H7 (cell line): ENCODE measurements around the gene RNF227. TPM values are rescaled to one million over a fixed set of nuclear protein-coding genes. Genes with fewer than 3 reads are reported as not detected.

Source experiments
- DNase-seq: peaks from one replicate; pipeline ENCODE4 v3.0.0; 2012
- H3K27me3 ChIP-seq: 2 replicates; pipeline ENCODE4 v1.6.0; 2011; ENCODE audit warnings: mild to moderate bottlenecking, low read length; ENCODE audit not compliant: control insufficient read depth, insufficient read depth
- H3K36me3 ChIP-seq: replicated peaks from 2 replicates; pipeline ENCODE4 v1.5.1; 2011; ENCODE audit warnings: low read length; ENCODE audit not compliant: control insufficient read depth, insufficient read depth
- H3K4me3 ChIP-seq: 2 replicates; pipeline ENCODE4 v1.5.1; 2011; ENCODE audit warnings: low read depth, mild to moderate bottlenecking, control low read depth, low read length, moderate library complexity; ENCODE audit not compliant: insufficient read depth
- total RNA-seq: library from RNA; depleted of rRNA; stranded (reverse); fragments of >200 nt; shearing (Covaris generic); gene quantifications from 2 replicates; pipeline ENCODE4 v1.2.3, GENCODE V29; 2014

Gene RNF227
- total RNA-seq, 1 experiment from 2014 or later, result 0.17 TPM

DNA sequence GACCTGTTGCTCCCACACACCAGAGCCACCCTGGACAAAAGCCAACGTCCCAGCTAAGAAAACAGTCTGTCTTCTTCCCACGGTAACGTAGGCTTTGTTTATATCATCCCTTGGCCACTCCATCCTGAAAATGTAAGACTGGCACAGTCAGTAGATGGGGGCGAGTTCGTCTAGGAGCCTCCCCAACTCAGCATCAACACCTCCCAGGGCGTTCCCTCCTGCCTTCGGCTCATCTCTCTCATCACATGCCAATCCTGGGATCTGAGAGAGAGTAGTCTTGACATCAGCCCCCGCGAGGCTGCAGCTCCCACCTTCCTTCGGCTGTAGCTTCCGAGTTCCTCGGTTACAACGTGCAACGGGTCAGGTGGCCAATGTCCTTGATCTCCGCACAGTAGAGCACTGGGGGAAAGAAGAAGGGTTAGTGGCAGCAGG is 894 bp downstream of the RNF227 start:
- peaks cover 40% of the 10 kb centered on the region for H3K27me3 ChIP-seq
- DNase-seq, result no peak
- no peaks in the 10 kb centered on the region for H3K36me3 ChIP-seq
- H3K4me3 ChIP-seq, result peak overlapping the region; percentile 58

DNA sequence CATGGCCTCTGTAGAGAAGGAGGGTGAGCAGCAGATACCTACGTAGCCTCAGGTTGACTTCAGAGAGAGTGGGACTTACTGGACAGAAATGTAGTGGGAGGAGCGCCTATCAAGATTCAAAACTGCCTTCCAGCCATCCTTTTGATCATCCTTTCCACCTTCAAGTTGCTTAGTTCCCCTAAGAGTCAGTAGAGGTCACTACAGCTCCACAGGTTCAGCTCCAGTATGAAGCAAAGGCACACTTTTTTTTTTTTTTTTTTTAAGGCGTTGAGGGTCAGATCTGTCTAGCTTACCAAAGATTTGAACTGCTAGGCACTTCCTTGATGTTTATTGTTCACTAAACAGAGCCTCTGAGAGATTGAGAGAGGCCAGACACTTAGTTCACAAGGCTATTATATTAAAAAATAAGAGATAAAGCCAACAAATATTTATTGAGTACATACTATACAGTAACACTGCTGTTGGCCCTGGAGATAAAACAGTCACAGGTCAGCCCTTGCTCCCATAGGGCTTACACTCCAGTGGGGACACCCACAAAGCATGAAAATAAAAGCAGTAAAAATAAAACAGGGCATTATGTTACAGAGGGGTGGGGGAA is 3.1 kb downstream of the RNF227 start:
- H3K27me3 ChIP-seq, result peaks cover 31% of the 10 kb centered on the region
- no peaks in the 10 kb centered on the region for H3K36me3 ChIP-seq
- H3K4me3 ChIP-seq, result no peak overlapping the region
- DNase-seq, result peak; percentile 82

DNA sequence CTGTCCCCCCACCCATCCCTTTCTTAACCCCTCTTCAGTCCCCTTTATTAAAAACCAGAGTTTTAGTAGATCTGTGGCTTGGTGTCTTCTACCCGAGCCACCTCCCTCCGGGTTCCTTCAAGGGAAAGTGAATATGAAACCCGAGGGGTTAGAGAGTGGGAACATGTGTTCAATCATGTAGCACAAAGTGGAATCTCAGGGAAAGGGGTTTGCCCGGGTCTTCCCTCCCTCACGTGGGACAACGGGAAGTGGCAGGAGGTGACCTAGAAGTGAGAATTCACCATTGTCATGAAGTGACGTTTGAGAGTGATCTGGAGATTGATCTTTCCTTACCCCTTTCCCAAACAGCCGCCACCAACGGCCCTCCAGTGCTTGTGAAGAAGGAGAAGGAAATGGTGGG is 5.0 kb downstream of the RNF227 start:
- DNase-seq, result no peak
- Histone ChIP-seq H3K27me3 (peaks cover 16% of the 10 kb centered on the region), H3K36me3 (no peaks in the 10 kb centered on the region), H3K4me3 (no peak overlapping the region)

DNA sequence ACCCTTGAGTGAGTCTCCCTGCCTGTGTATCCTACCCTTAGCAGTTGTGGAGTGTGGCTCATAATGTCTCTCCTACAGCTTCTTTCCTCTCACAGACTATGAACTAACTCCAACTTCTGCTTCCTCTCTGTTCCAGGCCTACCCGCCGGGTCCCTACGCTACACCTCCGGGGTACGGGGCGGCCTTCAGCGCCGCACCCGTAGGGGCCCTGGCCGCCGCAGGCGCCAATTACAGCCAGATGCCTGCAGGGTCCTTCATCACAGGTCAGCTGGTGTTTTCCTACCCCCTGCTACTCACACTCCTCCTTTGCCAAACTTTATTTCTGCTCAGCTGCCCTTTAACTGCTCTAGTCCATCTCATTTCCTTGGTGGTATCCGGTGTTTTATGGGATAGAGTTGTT is 5.4 kb downstream of the RNF227 start:
- Histone ChIP-seq H3K36me3 (no peaks in the 10 kb centered on the region), H3K27me3 (peaks cover 14% of the 10 kb centered on the region), H3K4me3 (no peak overlapping the region)
- no peak for DNase-seq

DNA sequence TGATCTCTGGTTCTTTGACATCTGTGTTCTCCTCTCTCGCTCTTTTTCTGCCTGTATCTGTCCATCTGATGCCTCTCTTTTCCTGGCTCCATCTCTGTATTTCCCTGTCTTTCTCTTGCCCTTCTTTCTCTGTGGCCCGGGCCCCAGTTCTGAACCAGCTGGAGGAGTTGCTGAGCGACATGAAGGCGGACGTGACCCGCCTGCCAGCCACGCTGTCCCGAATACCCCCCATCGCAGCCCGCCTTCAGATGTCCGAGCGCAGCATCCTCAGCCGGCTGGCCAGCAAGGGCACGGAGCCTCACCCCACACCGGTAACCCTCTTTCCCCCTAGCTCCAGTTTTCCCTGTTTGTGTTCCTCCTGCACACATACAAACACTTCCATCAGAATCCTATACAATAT is 5.8 kb downstream of the RNF227 start:
- no peak overlapping the region for H3K4me3 ChIP-seq
- H3K36me3 ChIP-seq, result no peaks in the 10 kb centered on the region
- peaks cover 10% of the 10 kb centered on the region for H3K27me3 ChIP-seq
- DNase-seq, result no peak

DNA sequence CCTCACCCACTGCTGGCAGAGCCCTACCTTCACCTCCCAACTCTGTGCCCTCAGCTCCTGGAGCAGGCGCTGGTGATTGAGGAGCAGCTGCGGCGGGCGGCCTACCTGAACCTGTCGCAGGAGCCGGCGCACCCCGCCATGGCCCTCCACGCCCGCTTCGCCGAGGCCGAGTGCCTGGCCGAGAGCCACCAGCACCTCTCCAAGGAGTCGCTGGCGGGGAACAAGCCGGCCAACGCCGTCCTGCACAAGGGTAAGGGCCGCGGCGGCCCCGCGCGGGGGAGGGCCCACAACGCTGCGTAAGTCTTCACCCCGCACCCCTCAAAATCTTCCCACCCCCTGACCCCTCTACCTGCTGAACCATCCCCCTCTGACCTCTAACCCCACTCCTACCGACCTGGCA is 7.0 kb downstream of the RNF227 start:
- DNase-seq, result peak; percentile 59
- no peaks in the 10 kb centered on the region for H3K27me3 ChIP-seq
- H3K4me3 ChIP-seq, result no peak overlapping the region
- H3K36me3 ChIP-seq, result no peaks in the 10 kb centered on the region

DNA sequence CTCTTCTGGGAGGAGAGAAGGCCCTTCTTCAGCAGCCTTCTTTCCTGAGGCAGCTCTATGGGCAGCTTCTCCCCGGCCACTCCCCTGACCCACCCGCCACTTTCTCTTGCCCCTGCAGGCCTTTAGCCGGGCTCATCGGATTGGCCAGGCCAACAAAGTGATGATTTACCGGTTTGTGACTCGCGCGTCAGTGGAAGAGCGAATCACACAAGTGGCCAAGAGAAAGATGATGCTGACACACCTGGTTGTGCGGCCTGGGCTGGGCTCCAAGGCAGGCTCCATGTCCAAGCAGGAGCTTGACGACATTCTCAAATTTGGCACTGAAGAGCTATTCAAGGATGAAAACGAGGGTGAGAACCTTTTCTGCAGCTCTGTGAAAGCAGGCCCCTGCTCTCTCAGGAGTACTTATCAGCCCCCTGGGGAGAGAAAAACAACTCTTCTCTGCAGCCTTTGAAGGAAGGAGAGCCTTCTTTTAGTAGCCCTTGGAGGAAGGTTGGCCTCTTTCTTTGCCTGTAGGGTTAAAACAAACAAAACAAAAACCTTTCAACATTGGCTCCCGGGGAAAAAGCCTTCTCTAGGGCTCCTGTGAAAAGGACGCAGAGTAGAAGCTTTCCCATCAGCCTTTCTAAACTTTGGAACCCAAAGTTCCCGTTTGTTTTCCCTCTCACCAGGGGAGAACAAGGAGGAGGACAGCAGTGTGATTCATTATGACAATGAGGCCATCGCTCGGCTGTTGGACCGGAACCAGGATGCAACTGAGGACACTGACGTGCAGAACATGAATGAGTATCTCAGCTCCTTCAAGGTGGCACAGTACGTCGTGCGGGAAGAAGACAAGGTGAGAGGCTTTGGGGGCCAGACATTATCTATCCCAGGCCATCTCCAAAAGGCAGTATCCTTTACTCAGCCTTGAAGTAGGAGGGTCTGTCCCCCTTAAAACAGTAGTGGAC is 12.7 kb downstream of the RNF227 start:
- Histone ChIP-seq H3K36me3 (no peaks in the 10 kb centered on the region; the same call in 1 of the 2 replicates), H3K27me3 (no peaks in the 10 kb centered on the region), H3K4me3 (no peak overlapping the region)
- no peak for DNase-seq

DNA sequence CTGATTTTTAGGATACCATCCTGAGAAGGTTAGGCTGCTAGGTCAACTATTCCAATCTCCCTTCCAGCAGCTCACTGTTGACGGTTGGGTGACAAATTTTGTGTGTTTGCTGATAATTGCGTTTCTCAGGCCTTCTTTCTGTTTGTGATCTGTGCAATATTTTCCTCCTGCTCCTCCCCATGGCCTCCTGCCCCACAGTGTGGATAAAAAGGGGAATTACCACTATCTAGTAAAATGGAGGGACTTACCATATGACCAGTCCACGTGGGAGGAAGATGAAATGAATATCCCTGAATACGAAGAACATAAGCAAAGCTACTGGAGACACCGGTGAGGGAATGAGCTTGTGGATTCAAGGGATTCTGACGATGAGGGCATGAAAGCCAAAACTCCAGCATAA is 18.3 kb downstream of the RNF227 start:
- H3K4me3 ChIP-seq, result no peak overlapping the region
- no peak for DNase-seq
- no peaks in the 10 kb centered on the region for H3K27me3 ChIP-seq
- no peaks in the 10 kb centered on the region; the same call in 1 of the 2 replicates for H3K36me3 ChIP-seq

DNA sequence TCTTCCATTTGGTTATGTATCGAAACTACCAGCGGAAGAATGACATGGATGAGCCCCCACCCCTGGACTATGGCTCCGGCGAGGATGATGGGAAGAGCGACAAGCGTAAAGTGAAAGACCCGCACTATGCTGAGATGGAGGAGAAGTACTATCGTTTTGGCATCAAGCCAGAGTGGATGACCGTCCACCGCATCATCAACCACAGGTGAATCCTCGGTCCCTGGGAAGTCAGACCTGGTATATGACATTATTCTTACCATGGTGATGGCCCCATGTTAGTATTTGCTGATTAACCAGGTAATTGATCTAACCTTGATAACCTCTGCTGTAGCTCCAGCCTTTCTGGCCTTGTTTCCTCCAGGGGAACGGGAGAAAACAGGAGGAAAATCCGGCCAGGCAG is 19.0 kb downstream of the RNF227 start:
- Histone ChIP-seq H3K36me3 (no peaks in the 10 kb centered on the region; the same call in 1 of the 2 replicates), H3K27me3 (no peaks in the 10 kb centered on the region), H3K4me3 (no peak overlapping the region)
- no peak for DNase-seq

DNA sequence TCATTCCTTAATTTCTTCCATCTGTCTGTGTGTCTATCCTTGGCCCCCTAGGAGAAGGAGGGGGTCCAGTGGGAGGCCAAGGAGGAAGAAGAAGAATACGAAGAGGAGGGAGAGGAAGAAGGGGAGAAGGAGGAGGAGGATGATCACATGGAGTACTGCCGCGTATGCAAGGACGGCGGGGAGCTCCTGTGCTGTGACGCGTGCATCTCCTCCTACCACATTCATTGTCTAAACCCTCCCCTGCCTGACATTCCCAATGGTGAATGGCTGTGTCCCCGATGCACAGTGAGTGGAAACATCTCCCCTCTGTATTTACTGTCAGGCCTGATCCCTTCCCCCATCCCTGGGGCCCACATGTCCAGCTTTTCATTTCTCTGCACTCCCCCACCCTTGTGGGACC is 21.2 kb downstream of the RNF227 start:
- Histone ChIP-seq H3K27me3 (no peaks in the 10 kb centered on the region), H3K36me3 (no peaks in the 10 kb centered on the region; the same call in 1 of the 2 replicates), H3K4me3 (no peak overlapping the region)
- DNase-seq, result peak; percentile 4

DNA sequence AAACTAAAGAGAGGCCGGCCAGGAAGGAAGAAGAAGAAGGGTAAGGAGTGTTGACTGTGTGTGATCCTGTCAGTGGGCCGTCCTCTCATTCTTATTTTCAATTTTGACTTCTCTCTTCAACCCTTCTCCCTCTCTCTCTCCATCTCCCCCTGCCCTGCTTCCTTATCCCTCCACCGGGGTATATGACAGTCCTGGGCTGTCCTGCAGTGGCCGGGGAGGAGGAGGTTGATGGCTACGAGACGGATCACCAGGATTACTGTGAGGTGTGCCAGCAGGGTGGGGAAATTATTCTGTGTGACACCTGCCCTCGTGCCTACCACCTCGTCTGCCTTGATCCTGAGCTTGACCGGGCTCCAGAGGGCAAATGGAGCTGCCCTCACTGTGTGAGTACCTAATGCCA is 21.9 kb downstream of the RNF227 start:
- H3K27me3 ChIP-seq, result no peaks in the 10 kb centered on the region
- DNase-seq, result no peak
- H3K36me3 ChIP-seq, result no peaks in the 10 kb centered on the region; the same call in 1 of the 2 replicates
- H3K4me3 ChIP-seq, result no peak overlapping the region

DNA sequence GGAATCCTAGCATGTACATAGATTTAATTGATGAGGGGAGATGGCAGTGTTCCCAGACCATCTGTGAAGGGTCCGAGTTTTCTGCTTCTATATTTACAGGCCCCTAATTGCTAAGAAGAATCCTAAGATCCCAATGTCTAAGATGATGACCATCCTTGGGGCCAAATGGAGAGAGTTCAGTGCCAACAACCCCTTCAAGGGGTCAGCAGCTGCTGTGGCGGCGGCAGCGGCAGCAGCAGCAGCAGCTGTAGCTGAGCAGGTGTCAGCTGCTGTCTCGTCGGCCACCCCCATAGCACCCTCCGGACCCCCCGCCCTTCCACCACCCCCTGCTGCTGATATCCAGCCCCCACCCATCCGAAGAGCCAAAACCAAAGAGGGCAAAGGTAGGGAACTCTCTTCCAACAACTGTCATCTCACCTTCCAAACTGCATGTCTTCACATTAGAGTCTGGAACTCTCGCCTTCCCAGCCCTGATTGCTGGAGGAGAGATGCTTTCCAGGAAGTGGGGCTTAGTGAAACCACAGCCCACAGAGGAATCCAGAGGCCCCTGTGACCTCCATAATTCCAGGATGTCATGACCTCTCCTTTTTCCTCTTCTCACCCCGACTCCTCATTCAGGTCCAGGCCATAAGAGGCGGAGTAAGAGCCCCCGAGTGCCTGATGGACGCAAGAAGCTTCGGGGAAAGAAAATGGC is 22.8 kb downstream of the RNF227 start:
- H3K36me3 ChIP-seq, result no peaks in the 10 kb centered on the region; the same call in 1 of the 2 replicates
- peak; percentile 6 for DNase-seq
- H3K4me3 ChIP-seq, result no peak overlapping the region
- no peaks in the 10 kb centered on the region for H3K27me3 ChIP-seq

DNA sequence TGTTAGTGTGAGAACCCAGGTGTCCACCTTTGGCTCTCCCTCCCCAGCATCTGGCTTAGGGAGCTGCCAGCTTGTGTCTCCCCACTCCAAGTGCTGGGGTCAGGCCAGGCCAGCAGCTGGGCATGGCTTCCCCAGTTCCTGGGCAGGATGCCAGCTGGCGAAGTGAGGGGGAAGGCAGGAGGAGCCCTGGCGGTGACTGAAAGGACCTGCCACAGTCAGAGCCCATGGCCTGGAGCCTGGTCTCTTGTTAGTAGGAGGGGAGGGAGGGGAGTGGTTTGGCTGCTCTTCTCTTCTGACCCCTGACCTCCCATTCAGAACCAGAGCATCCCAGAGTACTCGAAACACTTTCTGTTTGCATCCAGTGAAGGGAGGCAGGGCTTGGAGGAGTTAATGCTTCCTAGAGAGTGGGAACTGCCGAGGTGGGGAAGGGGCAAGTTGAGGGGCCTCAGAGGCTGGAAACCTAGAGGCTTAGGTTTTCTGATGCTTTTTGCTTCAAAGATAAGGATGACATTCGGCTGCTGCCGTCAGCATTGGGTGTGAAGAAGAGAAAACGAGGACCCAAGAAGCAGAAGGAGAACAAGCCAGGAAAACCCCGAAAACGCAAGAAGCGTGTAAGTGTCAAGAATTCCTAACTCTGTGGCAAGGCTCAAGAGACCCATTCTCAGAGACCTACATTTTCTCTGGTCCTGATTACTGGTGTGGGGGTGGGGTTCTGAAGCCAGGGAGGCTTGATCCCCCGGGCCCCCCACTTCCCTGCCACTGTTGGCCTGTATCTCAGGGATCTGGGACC is 26.7 kb downstream of the RNF227 start:
- peak; percentile 81 for DNase-seq
- H3K4me3 ChIP-seq, result no peak overlapping the region
- peaks cover 17% of the 10 kb centered on the region for H3K27me3 ChIP-seq
- no peaks in the 10 kb centered on the region for H3K36me3 ChIP-seq
